Neuron (in vitro differentiated cells): ENCODE results near the gene LRRC4C.
"Not testable (repeated sequence)": the region's sequence is repeated elsewhere in the genome, so short reads cannot be mapped to it uniquely, and the experiment has no call there.

ENCODE experiments used
- H2AFZ ChIP-seq: one replicate; pipeline ENCODE4 v1.6.1; 2013; ENCODE audit warnings: low read depth, mild to moderate bottlenecking, inconsistent platforms, low read length, moderate library complexity
- H3K27me3 ChIP-seq: one replicate; pipeline ENCODE4 v1.6.1; 2013; ENCODE audit warnings: low read length; ENCODE audit not compliant: insufficient read depth
- H3K36me3 ChIP-seq: one replicate; pipeline ENCODE4 v1.6.1; 2013; ENCODE audit warnings: low read length; ENCODE audit not compliant: insufficient read depth
- H3K4me1 ChIP-seq: one replicate; pipeline ENCODE4 v1.6.1; 2013; ENCODE audit warnings: low read length; ENCODE audit not compliant: insufficient read depth
- H3K4me3 ChIP-seq: 2 replicates; pipeline ENCODE4 v1.5.1; 2013; ENCODE audit warnings: mild to moderate bottlenecking, low read length, moderate library complexity
- H3K9me3 ChIP-seq: one replicate; pipeline ENCODE4 v1.6.1; 2013; ENCODE audit warnings: low read length

Gene LRRC4C

DNA sequence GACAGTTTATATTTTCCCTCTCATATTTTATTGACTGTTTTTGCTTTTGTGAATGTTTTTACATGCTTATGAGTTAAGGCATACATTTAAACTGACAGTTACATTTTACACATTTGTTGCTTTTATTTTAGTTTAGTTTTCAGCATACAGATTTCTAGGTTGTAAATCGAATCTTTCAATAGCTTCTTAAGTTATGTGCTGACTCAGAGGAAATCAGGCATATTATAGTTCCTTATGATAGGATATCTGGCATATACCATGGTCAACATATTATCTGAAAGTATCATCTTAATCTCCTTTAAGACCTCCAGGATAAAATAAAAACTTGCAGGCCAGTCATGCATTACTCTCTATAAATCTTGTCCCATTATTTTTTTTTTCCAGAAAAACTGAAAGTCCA is 916.6 kb downstream of the LRRC4C start:
- H3K4me3 ChIP-seq: no peak overlapping the region
- peaks cover 14% of the 10 kb centered on the region for H3K4me1 ChIP-seq
- no peaks in the 10 kb centered on the region for H3K36me3 ChIP-seq
- no peaks in the 10 kb centered on the region for H3K9me3 ChIP-seq
- H2AFZ ChIP-seq: peak overlapping the region; percentile 51
- no peaks in the 10 kb centered on the region for H3K27me3 ChIP-seq

DNA sequence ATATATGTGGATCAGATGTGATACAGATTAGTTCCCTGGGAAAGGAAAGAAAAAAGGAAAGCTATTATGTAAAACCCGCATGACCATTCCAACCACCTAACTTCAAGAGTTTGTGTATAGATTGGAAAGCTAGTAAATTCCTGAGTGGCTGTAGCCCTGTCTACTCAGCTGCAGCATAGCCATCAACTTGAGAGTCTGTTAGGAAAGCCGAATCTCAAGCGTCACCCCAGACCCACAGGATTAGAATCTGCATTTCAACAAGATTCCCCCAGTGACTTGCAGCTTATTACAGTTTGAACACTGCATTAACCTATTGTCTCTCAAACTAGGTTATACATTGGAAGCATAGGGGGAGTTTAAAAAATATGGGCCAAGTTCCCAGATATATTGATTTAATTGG is 921.7 kb downstream of the LRRC4C start:
- H3K4me1 ChIP-seq: peaks cover 14% of the 10 kb centered on the region
- no peak overlapping the region for H3K4me3 ChIP-seq

GRCh38 chr11:40522080-40522479 is 937.4 kb downstream of the LRRC4C start:
- not testable (repeated sequence) for H3K9me3 ChIP-seq

More for the DNA sequence above, 921.7 kb downstream of the LRRC4C start:
- Histone ChIP-seq H3K27me3 (no peaks in the 10 kb centered on the region), H3K9me3 (no peaks in the 10 kb centered on the region), H3K36me3 (no peaks in the 10 kb centered on the region), H2AFZ (no peak overlapping the region)

GRCh38 chr11:40517122-40517521 is 942.3 kb downstream of the LRRC4C start:
- H3K9me3 ChIP-seq: no peaks in the 10 kb centered on the region
- H3K36me3 ChIP-seq: no peaks in the 10 kb centered on the region
- no peaks in the 10 kb centered on the region for H3K4me1 ChIP-seq
- H3K27me3 ChIP-seq: no peaks in the 10 kb centered on the region
- H3K4me3 ChIP-seq: no peak overlapping the region
- no peak overlapping the region for H2AFZ ChIP-seq

More at GRCh38 chr11:40522080-40522479, 937.4 kb downstream of the LRRC4C start:
- H3K27me3 ChIP-seq, H3K4me3 ChIP-seq, H3K4me1 ChIP-seq, H3K36me3 ChIP-seq, H2AFZ ChIP-seq: not testable (repeated sequence)

- Histone ChIP-seq H3K4me3 (no peak overlapping the region), H3K27me3 (no peaks in the 10 kb centered on the region), H3K4me1 (no peaks in the 10 kb centered on the region), H3K36me3 (no peaks in the 10 kb centered on the region), H3K9me3 (no peaks in the 10 kb centered on the region), H2AFZ (no peak overlapping the region)
Measured at GRCh38 chr11:40514124-40514523, 945.3 kb downstream of the LRRC4C start.

- H3K27me3 ChIP-seq: no peaks in the 10 kb centered on the region
- no peaks in the 10 kb centered on the region for H3K9me3 ChIP-seq
- no peak overlapping the region for H3K4me3 ChIP-seq
- H3K36me3 ChIP-seq: no peaks in the 10 kb centered on the region
- no peaks in the 10 kb centered on the region for H3K4me1 ChIP-seq
- H2AFZ ChIP-seq: no peak overlapping the region
Measured at GRCh38 chr11:40513281-40513680, 946.2 kb downstream of the LRRC4C start.

DNA sequence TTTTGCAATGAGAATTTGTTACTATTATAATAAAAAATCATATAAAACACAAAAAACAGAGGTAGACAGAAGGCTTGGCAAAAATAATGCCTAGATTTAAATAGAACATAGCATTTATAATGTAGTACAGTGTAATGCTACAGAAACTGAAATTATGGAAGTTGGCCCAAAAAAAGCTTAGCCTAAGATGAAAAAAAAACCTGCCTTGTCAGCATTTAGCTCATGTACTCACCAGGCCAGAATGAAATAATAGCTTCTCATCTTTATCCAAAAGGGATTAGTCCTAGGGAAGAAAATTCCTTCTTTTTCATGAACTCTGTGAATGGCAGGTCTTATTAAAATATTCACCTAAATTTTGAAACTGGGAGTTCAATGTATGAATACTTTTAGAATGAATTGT is 951.1 kb downstream of the LRRC4C start:
- H3K4me3 ChIP-seq: no peak overlapping the region
- H3K36me3 ChIP-seq: no peaks in the 10 kb centered on the region
- H3K27me3 ChIP-seq: no peaks in the 10 kb centered on the region
- no peaks in the 10 kb centered on the region for H3K9me3 ChIP-seq
- H3K4me1 ChIP-seq: no peaks in the 10 kb centered on the region
- no peak overlapping the region for H2AFZ ChIP-seq

GRCh38 chr11:40506226-40506625 is 953.2 kb downstream of the LRRC4C start:
- no peak overlapping the region for H3K4me3 ChIP-seq
- H3K4me1 ChIP-seq: no peaks in the 10 kb centered on the region
- H3K27me3 ChIP-seq: no peaks in the 10 kb centered on the region
- no peaks in the 10 kb centered on the region for H3K9me3 ChIP-seq
- no peaks in the 10 kb centered on the region for H3K36me3 ChIP-seq
- no peak overlapping the region for H2AFZ ChIP-seq

- no peak overlapping the region for H2AFZ ChIP-seq
- no peaks in the 10 kb centered on the region for H3K36me3 ChIP-seq
- H3K4me3 ChIP-seq: no peak overlapping the region
- no peaks in the 10 kb centered on the region for H3K9me3 ChIP-seq
- no peaks in the 10 kb centered on the region for H3K4me1 ChIP-seq
- H3K27me3 ChIP-seq: no peaks in the 10 kb centered on the region
Measured at GRCh38 chr11:40491341-40491740, 968.1 kb downstream of the LRRC4C start.

GRCh38 chr11:40467771-40468170 is 991.7 kb downstream of the LRRC4C start:
- H3K4me3 ChIP-seq: no peak overlapping the region
- H3K9me3 ChIP-seq: no peaks in the 10 kb centered on the region
- no peaks in the 10 kb centered on the region for H3K27me3 ChIP-seq
- no peak overlapping the region for H2AFZ ChIP-seq
- no peaks in the 10 kb centered on the region for H3K4me1 ChIP-seq
- no peaks in the 10 kb centered on the region for H3K36me3 ChIP-seq

- no peaks in the 10 kb centered on the region for H3K9me3 ChIP-seq
- no peak overlapping the region for H2AFZ ChIP-seq
- H3K36me3 ChIP-seq: no peaks in the 10 kb centered on the region
- H3K4me3 ChIP-seq: no peak overlapping the region
- no peaks in the 10 kb centered on the region for H3K4me1 ChIP-seq
- no peaks in the 10 kb centered on the region for H3K27me3 ChIP-seq
Measured at GRCh38 chr11:40445391-40445790, 1014.1 kb downstream of the LRRC4C start.

DNA sequence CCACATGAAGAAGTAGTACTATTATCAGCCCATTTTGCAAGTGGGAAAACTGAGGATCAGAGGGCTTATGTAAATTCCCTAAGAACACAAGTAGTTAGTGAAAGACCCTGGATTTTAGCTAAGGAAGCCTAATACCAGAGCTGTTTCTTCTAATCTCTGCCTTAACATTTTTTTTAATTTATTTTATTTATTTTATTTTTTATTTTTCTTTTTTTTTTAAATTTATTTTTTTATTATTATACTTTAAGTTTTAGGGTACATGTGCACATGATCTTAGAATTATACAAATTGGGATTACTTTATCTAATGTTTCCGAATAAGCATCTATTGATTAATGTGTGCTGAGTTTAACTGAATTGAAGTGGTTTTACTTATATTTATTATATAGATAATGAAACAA is 1015.3 kb downstream of the LRRC4C start:
- H2AFZ ChIP-seq: no peak overlapping the region
- no peaks in the 10 kb centered on the region for H3K36me3 ChIP-seq
- H3K4me1 ChIP-seq: no peaks in the 10 kb centered on the region
- H3K27me3 ChIP-seq: no peaks in the 10 kb centered on the region
- H3K4me3 ChIP-seq: no peak overlapping the region
- H3K9me3 ChIP-seq: no peaks in the 10 kb centered on the region

DNA sequence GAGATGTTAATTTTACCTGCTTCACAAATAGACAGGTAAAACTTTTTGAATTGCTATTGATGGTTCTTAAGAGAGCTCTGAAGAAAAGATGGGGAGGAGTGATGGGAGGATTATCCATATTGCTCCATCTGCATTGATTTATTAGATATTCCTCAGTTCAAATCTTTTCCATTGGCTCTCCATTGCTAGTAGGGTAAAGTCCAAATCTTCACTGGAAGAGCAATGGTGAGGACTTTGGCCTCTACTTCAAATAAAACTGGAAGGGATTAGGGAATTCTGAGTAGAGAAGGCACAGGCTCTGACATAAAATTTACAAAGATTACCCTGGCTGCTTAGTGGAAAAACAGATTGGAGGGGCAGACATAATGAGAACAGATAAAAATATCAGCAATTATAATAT is 1024.1 kb downstream of the LRRC4C start:
- Histone ChIP-seq H3K9me3 (no peaks in the 10 kb centered on the region), H3K4me1 (no peaks in the 10 kb centered on the region), H3K4me3 (no peak overlapping the region), H3K27me3 (no peaks in the 10 kb centered on the region), H2AFZ (no peak overlapping the region), H3K36me3 (no peaks in the 10 kb centered on the region)

- Histone ChIP-seq H3K9me3 (no peaks in the 10 kb centered on the region), H3K36me3 (no peaks in the 10 kb centered on the region), H3K4me3 (no peak overlapping the region)
Measured at GRCh38 chr11:40434926-40435325, 1024.5 kb downstream of the LRRC4C start.

More at GRCh38 chr11:40434926-40435325, 1024.5 kb downstream of the LRRC4C start:
- Histone ChIP-seq H2AFZ (no peak overlapping the region), H3K4me1 (no peaks in the 10 kb centered on the region), H3K27me3 (no peaks in the 10 kb centered on the region)
